ENCODE data around the gene VAPB.
"Not testable (repeated sequence)": the region's sequence is repeated elsewhere in the genome, so short reads cannot be mapped to it uniquely, and the experiment has no call there.

The VAPB gene

GRCh38 chr20:58372806-58373205, 16.2 kb upstream of the VAPB start:
- no peak for TF ChIP-seq CTCF (conservative IDR thresholded peaks at IDR 0.05; ENCODE audit: low read length)
- DNase-seq (ENCODE audit: low read depth), result no peak
- H3K4me3 ChIP-seq (ENCODE audit: low read length), result no peak overlapping the region

GRCh38 chr20:58373296-58373695, 15.7 kb upstream of the VAPB start:
- DNase-seq (ENCODE audit: low read depth); H3K4me3 ChIP-seq (ENCODE audit: low read length): not testable (repeated sequence)

GRCh38 chr20:58374027-58374850, 14.8 kb upstream of the VAPB start:
- no peak for TF ChIP-seq CTCF (conservative IDR thresholded peaks at IDR 0.05; ENCODE audit: low read length)
- DNase-seq (ENCODE audit: low read depth), result no peak
- no peak overlapping the region for H3K4me3 ChIP-seq (ENCODE audit: low read length)

GRCh38 chr20:58374906-58375758, 13.9 kb upstream of the VAPB start:
- DNase-seq (ENCODE audit: low read depth), result peak; percentile 58
- no peak for TF ChIP-seq CTCF (conservative IDR thresholded peaks at IDR 0.05; ENCODE audit: low read length)
- no peak overlapping the region for H3K4me3 ChIP-seq (ENCODE audit: low read length)

- H3K4me3 ChIP-seq (ENCODE audit: low read length), result no peak overlapping the region
- TF ChIP-seq CTCF (conservative IDR thresholded peaks at IDR 0.05; ENCODE audit: low read length), result no peak
- no peak for DNase-seq (ENCODE audit: low read depth)
Measured at GRCh38 chr20:58375759-58376352, 13.2 kb upstream of the VAPB start.

GRCh38 chr20:58377017-58377416, 12.0 kb upstream of the VAPB start:
- DNase-seq (ENCODE audit: low read depth), result no peak
- H3K4me3 ChIP-seq (ENCODE audit: low read length), result no peak overlapping the region
- no peak for TF ChIP-seq CTCF (conservative IDR thresholded peaks at IDR 0.05; ENCODE audit: low read length)

GRCh38 chr20:58377766-58378401, 11.1 kb upstream of the VAPB start:
- DNase-seq (ENCODE audit: low read depth), result peak; percentile 28
- no peak for TF ChIP-seq CTCF (conservative IDR thresholded peaks at IDR 0.05; ENCODE audit: low read length)
- no peak overlapping the region for H3K4me3 ChIP-seq (ENCODE audit: low read length)

Data from AG10803 (cell line).